Measurements from ENCODE around the gene CRELD2. TPM values are rescaled to one million over a fixed set of nuclear protein-coding genes. Genes with fewer than 3 reads are reported as not detected.

The CRELD2 gene
- total RNA-seq, 4 donors from 2014 or later, result 9.3 to 29.4 (median 21.5) TPM

DNA sequence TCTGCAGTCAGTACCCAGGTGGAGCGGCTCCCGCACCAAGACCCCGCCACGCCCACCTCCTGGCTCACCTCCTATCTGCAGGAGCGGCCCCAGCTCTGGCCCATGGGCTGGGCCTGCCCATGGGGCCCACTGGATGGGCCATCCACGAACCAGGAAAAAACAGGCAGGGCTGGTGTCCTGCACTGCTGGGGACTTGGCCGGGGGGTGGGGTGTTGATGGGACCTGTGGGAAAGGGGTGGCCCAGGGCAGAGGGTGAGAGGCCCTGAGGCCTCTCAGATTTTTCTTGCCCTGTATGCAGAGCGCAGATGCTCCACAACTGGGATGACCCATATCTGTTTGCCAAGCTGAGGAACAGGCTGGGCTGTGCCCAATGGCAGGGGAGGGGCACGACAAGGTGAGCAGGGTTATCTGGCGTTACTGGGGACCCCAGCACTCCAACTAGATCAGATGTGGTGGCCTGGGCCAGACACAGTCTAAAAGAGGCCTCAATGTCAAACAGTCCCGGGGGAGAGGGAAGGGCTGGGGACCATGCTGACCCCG, 39.5 kb downstream of the CRELD2 start:
- DNase-seq (ENCODE audit: low spot score in 2 of 2), result peak in 1 of 2 donors; percentile 64
- whole genome bisulfite sequencing, result 76% methylated on average over 7 of the region's 12 CpGs
- TF ChIP-seq, protein P1, sequence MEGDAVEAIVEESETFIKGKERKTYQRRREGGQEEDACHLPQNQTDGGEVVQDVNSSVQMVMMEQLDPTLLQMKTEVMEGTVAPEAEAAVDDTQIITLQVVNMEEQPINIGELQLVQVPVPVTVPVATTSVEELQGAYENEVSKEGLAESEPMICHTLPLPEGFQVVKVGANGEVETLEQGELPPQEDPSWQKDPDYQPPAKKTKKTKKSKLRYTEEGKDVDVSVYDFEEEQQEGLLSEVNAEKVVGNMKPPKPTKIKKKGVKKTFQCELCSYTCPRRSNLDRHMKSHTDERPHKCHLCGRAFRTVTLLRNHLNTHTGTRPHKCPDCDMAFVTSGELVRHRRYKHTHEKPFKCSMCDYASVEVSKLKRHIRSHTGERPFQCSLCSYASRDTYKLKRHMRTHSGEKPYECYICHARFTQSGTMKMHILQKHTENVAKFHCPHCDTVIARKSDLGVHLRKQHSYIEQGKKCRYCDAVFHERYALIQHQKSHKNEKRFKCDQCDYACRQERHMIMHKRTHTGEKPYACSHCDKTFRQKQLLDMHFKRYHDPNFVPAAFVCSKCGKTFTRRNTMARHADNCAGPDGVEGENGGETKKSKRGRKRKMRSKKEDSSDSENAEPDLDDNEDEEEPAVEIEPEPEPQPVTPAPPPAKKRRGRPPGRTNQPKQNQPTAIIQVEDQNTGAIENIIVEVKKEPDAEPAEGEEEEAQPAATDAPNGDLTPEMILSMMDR (IDR thresholded peaks at IDR 0.05), result no peak
- TF ChIP-seq EP300 (IDR thresholded peaks at IDR 0.05) (no peak), POLR2AphosphoS5 (IDR thresholded peaks at IDR 0.05) (no peak), POLR2A (IDR thresholded peaks at IDR 0.05) (no peak)

DNA sequence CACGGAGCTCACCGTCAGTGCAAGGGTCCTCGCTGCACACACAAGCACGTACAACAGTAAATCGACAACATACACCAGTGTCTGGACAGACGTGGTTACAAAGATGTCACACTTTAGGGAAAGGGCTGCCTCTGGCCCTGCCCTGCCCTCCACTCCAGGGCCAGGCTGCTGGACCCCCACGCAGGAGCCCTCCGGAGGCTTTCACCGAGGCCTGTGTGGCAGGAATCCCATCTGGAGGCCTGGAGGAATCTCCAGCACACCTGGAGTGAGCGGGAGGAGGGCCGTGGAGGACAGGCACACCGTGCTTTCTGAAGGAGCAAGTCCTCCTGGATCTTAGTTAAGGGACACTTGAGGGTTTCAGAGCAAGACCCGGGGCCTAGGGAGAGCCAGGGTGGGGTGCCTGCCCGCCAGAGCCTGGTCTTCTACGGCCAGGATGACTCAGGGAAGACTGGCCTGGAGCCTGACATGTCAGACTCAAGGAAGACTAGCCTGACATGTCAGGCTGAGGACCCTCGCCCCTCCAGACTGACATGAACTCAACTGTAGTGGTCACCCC, 40.0 kb downstream of the CRELD2 start:
- WGBS, result 86% methylated on average over 8 of the region's 16 CpGs
- Histone ChIP-seq H3K4me1 (peaks cover 62% of the 10 kb centered on the region), H3K36me3 (peaks cover 18% of the 10 kb centered on the region), H3K4me3 (no peak overlapping the region), H3K27me3 (no peaks in the 10 kb centered on the region), H3K27ac (no peak overlapping the region), H3K9me3 (no peaks in the 10 kb centered on the region)
- peak in 1 of 2 donors; percentile 60 for DNase-seq (ENCODE audit: low spot score in 2 of 2)
- no peak for TF ChIP-seq POLR2A (IDR thresholded peaks at IDR 0.05)
- TF ChIP-seq, protein P1 (IDR thresholded peaks at IDR 0.05), result no peak
- TF ChIP-seq POLR2AphosphoS5 (IDR thresholded peaks at IDR 0.05), result no peak
- no peak for TF ChIP-seq EP300 (IDR thresholded peaks at IDR 0.05)

More for the DNA sequence above, 39.5 kb downstream of the CRELD2 start:
- Histone ChIP-seq H3K9me3 (no peaks in the 10 kb centered on the region), H3K36me3 (peaks cover 13% of the 10 kb centered on the region), H3K27me3 (no peaks in the 10 kb centered on the region), H3K27ac (no peak overlapping the region), H3K4me1 (peaks cover 62% of the 10 kb centered on the region), H3K4me3 (no peak overlapping the region)

DNA sequence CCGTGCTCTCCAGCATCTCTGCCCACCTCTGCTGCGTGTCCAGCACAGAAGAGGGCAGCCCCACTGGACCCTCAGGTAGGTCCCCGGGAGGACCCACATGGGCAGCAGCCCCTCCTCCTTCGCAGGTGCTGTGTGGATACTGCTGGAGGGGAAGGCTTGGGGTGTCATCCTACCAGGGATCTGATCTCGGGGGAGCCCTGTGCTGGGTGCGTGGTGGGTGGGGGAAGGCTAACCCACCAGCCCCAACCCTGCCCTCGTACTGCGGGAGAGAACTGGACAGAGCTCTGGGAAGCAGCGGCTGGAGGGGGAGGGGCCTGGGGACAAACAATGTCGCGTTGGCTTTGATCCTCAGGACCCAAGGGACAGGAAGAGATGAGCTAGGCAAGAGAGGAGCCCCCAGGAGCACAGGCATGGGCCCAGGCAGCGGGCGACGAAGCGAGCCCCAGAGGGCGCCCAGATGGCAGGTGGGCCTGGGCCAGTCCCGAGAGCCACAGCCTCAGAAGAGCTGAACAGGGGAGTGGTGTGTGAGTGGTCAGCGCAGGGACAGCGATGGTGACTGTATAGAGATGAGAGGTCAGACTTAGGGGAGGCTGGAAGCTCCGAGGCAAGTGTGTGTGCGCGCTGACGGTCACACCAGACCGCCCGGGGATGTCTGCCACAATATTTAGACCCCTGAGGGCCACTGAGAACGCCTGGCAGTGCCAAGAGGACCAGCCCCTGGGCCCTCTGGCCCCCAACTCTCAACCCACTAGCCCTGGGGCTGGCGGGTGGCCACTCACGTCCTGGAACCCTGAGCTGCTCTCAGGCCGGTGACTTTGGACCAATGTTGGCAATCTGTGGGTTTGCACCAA, 40.7 kb downstream of the CRELD2 start:
- peak in 1 of 2 donors; percentile 70 for DNase-seq (ENCODE audit: low spot score in 2 of 2)

DNA sequence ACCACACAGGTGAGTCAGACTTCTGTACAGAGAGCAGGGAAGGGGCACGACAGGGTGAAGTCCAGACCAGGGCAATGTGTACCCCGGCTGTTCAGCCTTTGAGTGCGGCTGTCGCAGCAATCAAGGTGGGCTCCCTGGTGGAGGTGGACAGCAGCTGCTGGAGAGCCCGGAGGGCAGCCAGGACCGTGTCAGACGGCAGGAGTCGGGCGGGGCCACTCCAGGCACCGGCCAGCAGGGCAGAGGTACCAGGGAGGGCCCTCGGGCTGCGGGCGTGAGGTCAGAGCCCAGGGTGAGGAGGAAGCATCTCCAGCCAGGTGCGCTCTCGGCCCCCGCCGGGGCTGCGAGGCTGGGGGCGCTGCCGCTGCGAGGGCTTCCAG, 41.3 kb downstream of the CRELD2 start:
- peaks cover 62% of the 10 kb centered on the region for H3K4me1 ChIP-seq
- peak in 1 of 2 donors; percentile 86 for DNase-seq (ENCODE audit: low spot score in 2 of 2)
- peaks cover 32% of the 10 kb centered on the region for H3K36me3 ChIP-seq

More for the DNA sequence above, 40.7 kb downstream of the CRELD2 start:
- Histone ChIP-seq H3K4me3 (peak overlapping the region; percentile 97), H3K9me3 (no peaks in the 10 kb centered on the region), H3K27ac (peak overlapping the region; percentile 99), H3K4me1 (peaks cover 62% of the 10 kb centered on the region), H3K36me3 (peaks cover 25% of the 10 kb centered on the region), H3K27me3 (no peaks in the 10 kb centered on the region)
- 73% methylated on average over 16 of the region's 29 CpGs for WGBS
- TF ChIP-seq POLR2AphosphoS5 (IDR thresholded peaks at IDR 0.05) (no peak), POLR2A (IDR thresholded peaks at IDR 0.05) (no peak), EP300 (IDR thresholded peaks at IDR 0.05) (no peak)
- TF ChIP-seq, protein P1 (IDR thresholded peaks at IDR 0.05), result no peak

More for the DNA sequence above, 41.3 kb downstream of the CRELD2 start:
- no peak for TF ChIP-seq EP300 (IDR thresholded peaks at IDR 0.05)
- TF ChIP-seq POLR2A (IDR thresholded peaks at IDR 0.05), result no peak
- TF ChIP-seq, protein P1 (IDR thresholded peaks at IDR 0.05), result no peak
- TF ChIP-seq POLR2AphosphoS5 (IDR thresholded peaks at IDR 0.05), result no peak
- peak overlapping the region; percentile 97 for H3K4me3 ChIP-seq
- peak overlapping the region; percentile 99 for H3K27ac ChIP-seq
- no CpG with 5 or more reads among the region's 21 CpGs for WGBS
- H3K9me3 ChIP-seq, result no peaks in the 10 kb centered on the region
- no peaks in the 10 kb centered on the region for H3K27me3 ChIP-seq

Measured in suprapubic skin (tissue), 4 donors.